ENCODE measurements around the gene MPRIP. TPM values are rescaled to one million over a fixed set of nuclear protein-coding genes. Genes with fewer than 3 reads are reported as not detected.

The MPRIP gene
- total RNA-seq, 1 donor from 2014 or later: 350 TPM

- H3K4me1 ChIP-seq: peaks cover 85% of the 10 kb centered on the region
- intact Hi-C loops (cut with micrococcal nuclease): loop anchor here (10.0 kb wide), 1 partner anchor 50 kb away; no protein-coding TSS in a partner anchor
Observed at GRCh38 chr17:17044846-17045561, 2.7 kb downstream of the MPRIP start.

GRCh38 chr17:17048106-17048505 is 5.8 kb downstream of the MPRIP start:
- no peaks in the 10 kb centered on the region for H3K9me3 ChIP-seq (replicated peaks)
- intact Hi-C loops (cut with micrococcal nuclease): loop anchor here (10.0 kb wide), 1 partner anchor 47 kb away; no protein-coding TSS in a partner anchor

More at GRCh38 chr17:17044846-17045561, 2.7 kb downstream of the MPRIP start:
- DNase-seq: no peak
- no peak for TF ChIP-seq CTCF (IDR thresholded peaks at IDR 0.05; ENCODE audit: borderline replicate concordance)
- H3K27me3 ChIP-seq (ENCODE audit: low read depth): no peaks in the 10 kb centered on the region
- no peaks in the 10 kb centered on the region for H3K9me3 ChIP-seq (replicated peaks)
- H3K27ac ChIP-seq (replicated peaks): peak overlapping the region; percentile 88
- H3K4me3 ChIP-seq: peak overlapping the region; percentile 81
- no peaks in the 10 kb centered on the region for H3K36me3 ChIP-seq

GRCh38 chr17:17050346-17051345 is 8.4 kb downstream of the MPRIP start:
- no peak for TF ChIP-seq CTCF (IDR thresholded peaks at IDR 0.05; ENCODE audit: borderline replicate concordance)
- intact Hi-C loops (cut with micrococcal nuclease): no loop called here
- no peak for DNase-seq
- Histone ChIP-seq H3K4me3 (no peak overlapping the region), H3K27me3 (ENCODE audit: low read depth) (no peaks in the 10 kb centered on the region), H3K27ac (replicated peaks) (peak overlapping the region; percentile 69), H3K4me1 (peaks cover 100% of the 10 kb centered on the region), H3K36me3 (no peaks in the 10 kb centered on the region), H3K9me3 (replicated peaks) (no peaks in the 10 kb centered on the region)

More at GRCh38 chr17:17048106-17048505, 5.8 kb downstream of the MPRIP start:
- no peak for DNase-seq
- H3K36me3 ChIP-seq: no peaks in the 10 kb centered on the region
- no peak overlapping the region for H3K4me3 ChIP-seq
- H3K27ac ChIP-seq (replicated peaks): peak overlapping the region; percentile 88
- H3K4me1 ChIP-seq: peaks cover 100% of the 10 kb centered on the region
- TF ChIP-seq CTCF (IDR thresholded peaks at IDR 0.05; ENCODE audit: borderline replicate concordance): no peak
- H3K27me3 ChIP-seq (ENCODE audit: low read depth): no peaks in the 10 kb centered on the region

- Histone ChIP-seq H3K4me1 (peaks cover 100% of the 10 kb centered on the region), H3K27me3 (ENCODE audit: low read depth) (no peaks in the 10 kb centered on the region), H3K27ac (replicated peaks) (peak overlapping the region; percentile 69), H3K36me3 (no peaks in the 10 kb centered on the region), H3K4me3 (peak overlapping the region; percentile 20), H3K9me3 (replicated peaks) (no peaks in the 10 kb centered on the region)
- no peak for TF ChIP-seq CTCF (IDR thresholded peaks at IDR 0.05; ENCODE audit: borderline replicate concordance)
- DNase-seq: no peak
- intact Hi-C loops (cut with micrococcal nuclease): no loop called here
Observed at GRCh38 chr17:17051380-17051779, 9.1 kb downstream of the MPRIP start.

- intact Hi-C loops (cut with micrococcal nuclease): no loop called here
- Histone ChIP-seq H3K27ac (replicated peaks) (peak overlapping the region; percentile 69), H3K27me3 (ENCODE audit: low read depth) (no peaks in the 10 kb centered on the region), H3K4me1 (peaks cover 100% of the 10 kb centered on the region), H3K4me3 (peak overlapping the region; percentile 20), H3K36me3 (no peaks in the 10 kb centered on the region), H3K9me3 (replicated peaks) (no peaks in the 10 kb centered on the region)
- DNase-seq: no peak
- TF ChIP-seq CTCF (IDR thresholded peaks at IDR 0.05; ENCODE audit: borderline replicate concordance): no peak
Observed at GRCh38 chr17:17051791-17052461, 9.7 kb downstream of the MPRIP start.
